ENCODE measurements around the gene IDNK.

DNA sequence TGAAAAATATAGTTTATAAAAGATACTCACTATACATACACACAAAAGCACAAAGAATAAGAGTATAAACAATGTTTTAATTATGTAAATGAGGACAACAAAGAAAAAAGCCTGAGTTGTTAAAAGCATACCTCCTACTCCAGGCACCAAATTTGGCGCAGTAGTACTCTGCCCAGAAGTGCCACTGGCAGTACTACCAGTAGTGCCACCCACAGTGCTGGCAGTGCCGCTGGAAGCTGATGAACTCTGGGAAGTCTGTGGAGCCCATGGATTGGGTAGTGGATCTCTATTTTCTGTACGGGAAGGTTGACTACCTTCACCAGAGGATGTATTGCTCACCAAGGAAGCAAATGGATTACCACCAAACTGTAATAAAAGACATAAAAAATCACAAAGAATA lies 54.7 kb downstream of the IDNK start:
- no peak for TF ChIP-seq BACH2 (CRISPR knock-in tag; IDR thresholded peaks at IDR 0.05; ENCODE audit: borderline replicate concordance)
- TF ChIP-seq ISL1 (CRISPR knock-in tag; IDR thresholded peaks at IDR 0.05), result no peak
- no peak for TF ChIP-seq ZNF8 (CRISPR knock-in tag; IDR thresholded peaks at IDR 0.05)
- no peak for TF ChIP-seq TSHZ2 (CRISPR knock-in tag; IDR thresholded peaks at IDR 0.05)
